Islet of Langerhans (tissue), 1 donor: ENCODE data around the gene CMIP.
"Not testable (repeated sequence)": the region's sequence is repeated elsewhere in the genome, so short reads cannot be mapped to it uniquely, and the experiment has no call there.

Source experiments
- FAIRE-seq: peaks from one replicate; lab custom pipeline; 2011; peaks lifted over from hg19 to GRCh38; lab: Jason Lieb, UNC

CMIP gene

DNA sequence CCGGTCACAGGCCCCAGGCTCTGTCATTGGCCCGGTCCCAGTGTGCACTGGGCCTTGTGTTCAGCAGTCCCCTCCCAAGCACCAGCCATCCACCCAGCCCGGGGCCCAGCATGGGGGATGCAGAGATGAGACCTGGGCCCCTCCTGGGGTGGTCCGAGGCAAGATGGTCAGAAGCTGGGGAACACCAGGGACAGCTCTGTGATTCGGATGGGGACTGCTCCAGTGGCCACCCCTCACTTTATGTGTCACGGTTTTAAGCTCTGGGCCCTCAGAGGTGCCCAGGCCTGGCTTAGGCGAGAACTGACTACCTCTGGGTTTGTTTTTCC is 242.5 kb downstream of the CMIP start:
- FAIRE-seq, result no peak

DNA sequence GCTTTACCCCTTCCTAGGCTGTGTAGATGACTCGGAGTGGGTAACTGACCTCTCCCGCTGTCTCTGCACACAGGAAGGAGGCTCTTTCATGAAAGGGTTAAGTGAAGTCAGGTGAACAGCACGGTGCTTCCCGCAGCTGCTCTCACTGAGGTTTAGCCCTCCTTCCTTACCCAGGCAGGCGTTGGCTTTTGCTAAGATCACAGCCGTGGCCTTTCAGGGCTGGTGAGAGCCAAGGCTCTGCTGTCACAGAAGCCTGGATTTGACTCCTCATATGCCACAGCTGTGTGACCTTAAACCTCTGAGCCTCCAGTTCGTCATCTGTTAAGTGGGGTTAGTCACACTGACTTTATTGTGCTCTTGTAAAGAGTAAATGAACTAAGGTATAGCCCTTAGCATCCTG is 243.6 kb downstream of the CMIP start:
- FAIRE-seq, result no peak

DNA sequence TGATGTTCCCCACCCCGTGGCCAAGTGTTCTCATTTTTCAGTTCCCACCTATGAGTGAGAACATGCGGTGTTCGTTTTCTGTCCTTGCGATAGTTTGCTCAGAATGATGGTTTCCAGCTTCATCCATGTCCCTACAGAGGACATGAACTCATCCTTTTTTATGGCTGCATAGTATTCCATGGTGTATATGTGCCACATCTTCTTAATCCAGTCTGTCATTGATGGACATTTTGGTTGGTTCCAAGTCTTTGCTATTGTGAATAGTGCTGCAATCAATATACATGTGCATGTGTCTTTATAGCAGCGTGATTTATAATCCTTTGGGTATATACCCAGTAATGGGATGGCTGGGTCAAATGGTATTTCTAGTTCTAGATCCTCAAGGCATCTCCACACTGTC is 244.2 kb downstream of the CMIP start:
- FAIRE-seq, result not testable (repeated sequence)

DNA sequence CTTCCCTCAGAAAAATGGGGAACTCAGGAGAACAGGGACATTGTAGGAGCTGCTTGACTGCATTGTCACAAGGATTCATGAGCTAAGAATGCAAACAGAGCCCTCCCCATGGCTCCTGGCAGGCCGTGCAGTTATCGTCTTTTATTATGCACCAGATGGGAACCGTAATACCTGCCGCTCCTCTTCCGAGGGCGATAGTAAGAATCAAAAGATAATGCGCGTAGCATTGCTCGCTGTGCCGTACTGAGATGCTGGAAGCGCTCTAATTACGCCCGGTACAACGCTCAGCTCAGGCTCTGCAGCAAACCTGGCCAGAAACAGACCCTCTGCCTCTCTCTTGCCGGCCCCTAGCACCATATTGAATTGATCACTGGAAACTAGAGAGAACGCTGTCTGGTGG is 247.4 kb downstream of the CMIP start:
- no peak for FAIRE-seq

DNA sequence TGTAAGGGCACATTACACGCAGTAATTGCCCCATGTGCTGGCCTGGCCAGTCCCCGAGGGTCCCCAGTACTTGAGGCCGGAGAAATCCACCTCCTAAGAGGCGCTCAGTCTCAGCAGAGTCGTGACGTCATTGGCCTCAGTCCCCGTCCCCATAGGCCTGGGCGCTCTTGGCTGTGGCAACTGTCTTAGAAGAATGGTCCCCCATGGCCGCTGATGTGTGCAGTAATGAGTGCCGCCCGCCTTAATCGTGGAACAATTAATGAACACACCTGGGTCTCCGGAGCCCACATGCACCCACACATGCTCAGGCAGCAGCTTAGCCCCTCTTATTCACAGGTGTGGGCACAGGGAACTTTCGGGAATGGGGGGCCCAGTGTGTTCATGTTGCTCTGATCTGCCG is 248.0 kb downstream of the CMIP start:
- no peak for FAIRE-seq

DNA sequence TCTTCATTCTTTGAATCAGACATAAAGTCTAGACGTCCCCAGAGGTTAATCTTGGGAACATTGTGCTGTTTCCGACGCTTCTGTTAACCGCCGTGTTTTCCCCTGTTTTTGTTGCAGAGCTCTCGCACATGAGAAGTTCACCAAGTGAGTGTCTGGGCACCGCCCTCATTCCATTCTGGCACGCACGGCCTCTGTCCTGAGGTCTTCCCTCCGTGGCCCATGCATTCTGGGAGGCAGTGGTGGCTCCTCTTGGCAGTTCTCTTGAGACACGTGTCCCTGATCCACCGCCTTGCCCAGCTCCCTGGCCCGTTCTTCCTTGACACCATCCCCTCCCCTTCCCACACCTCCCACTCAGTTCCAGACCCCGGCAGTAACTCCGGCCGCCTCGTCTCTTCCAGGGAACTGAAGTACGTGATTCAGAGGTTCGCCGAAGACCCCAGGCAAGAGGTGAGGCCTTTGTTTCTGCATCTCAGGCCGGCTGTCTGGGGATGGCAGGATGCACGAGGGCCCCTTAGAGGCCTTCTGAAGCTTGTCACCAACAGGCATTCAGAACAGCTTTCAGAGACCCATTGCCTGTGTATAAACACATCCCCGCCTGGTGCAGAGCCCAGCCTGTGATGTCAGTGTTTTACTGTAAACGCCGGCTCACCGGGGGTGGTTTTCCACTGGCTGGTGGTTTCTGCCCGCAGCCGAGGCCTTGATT is 248.6 kb downstream of the CMIP start:
- no peak for FAIRE-seq

DNA sequence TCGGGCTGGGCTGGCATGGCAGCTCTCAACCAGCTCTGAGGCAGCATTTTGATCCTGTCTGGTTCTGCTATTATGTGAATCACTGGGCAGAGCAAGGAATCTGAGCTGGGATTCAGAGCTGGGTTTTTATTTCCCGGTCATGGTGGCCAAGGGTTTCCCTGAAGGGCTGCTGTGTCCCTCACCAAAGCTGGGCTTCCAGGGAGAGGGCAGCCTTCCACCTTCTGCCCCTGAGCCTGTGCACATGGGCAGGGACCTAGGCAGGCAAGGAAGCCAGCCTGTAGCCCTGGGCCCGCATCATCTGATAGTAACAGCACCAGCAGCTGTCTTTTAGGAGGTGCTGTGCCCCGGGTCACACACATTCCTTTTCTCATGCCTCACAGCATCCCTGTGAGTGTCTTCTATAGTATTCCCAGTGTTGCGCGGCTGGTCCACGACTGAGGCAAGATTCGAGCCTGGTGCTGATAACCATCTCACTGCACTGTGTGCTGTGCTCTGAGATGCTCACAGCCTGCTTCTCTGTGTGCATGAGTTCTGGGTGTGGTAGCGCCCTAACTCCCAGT is 249.2 kb downstream of the CMIP start:
- no peak for FAIRE-seq

DNA sequence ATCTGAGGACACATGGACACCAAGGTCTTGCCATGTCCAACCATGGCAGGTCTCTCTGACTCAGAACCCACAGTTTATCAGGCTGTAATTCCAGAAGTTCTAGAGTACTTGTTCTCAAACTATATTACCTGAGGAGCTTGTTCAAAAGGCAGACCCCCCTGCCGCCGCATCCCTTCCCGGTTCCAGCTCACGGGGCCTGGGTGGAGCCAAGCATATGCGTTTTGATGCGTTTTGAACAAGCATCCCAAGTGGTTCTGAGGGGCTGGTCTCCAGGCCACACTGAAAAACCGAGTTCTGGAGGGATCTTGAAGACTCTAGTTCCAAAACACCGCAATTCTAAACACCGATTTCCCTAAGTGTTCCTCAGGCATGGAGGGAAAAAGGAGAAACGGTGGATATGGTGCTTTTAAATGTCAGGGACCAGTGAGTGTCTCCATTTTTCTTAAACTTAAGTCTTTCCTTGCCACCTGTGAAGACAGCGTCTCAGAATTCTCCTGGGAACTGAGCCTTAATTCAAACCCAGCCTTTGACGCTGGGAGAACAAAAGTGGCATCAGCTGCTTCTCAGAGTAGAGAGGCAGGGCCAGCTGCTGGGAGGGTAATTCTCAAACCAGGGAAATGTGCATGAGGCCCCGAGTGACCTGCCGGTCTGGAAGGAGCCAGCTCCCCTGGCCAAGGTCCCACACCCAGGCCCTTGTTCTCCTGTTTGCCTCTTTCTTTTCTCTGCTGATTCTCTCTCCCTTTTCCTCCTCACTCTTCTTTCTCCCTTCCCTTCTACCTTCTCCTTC is 250.1 kb downstream of the CMIP start:
- FAIRE-seq, result no peak

DNA sequence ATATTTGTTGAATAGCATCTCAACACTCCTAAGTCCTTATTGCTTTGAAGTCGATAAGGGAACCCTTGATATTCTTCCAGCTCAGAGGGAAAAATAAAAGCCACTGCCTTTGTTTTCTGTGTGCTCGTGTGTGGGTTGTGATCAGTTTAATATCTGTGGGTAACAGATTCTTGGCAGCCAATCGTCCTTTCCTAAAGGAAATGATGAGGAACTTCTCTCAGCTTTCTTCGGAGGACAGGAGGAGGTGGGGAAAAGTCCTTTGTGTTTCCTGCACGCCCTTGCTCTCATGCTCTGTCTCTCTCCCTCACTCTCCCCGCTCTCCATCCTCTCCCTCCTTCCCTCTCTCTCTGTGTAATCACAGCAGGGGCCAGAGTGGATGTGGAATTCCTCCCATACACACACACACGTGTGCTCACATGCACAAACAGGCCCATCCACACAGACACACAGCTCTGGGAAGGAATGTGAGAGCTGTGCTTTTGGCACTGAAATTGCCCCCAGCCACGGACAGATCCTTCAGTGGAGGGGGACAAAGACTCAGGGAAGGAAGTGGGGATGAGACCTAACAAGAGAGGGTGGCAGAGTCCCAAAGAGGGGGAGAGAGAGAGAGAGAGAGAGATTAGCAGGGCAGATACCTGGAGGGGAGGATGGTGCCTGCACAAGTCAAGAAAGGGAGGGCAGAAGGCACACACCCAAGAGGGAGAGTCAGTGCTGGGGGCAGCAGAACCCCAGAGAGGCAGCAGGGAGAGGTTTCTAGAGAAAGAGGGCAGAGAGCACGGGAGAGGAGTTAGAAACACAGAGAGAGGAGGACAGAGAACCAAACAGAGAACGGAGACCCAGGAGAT is 250.9 kb downstream of the CMIP start:
- no peak for FAIRE-seq

DNA sequence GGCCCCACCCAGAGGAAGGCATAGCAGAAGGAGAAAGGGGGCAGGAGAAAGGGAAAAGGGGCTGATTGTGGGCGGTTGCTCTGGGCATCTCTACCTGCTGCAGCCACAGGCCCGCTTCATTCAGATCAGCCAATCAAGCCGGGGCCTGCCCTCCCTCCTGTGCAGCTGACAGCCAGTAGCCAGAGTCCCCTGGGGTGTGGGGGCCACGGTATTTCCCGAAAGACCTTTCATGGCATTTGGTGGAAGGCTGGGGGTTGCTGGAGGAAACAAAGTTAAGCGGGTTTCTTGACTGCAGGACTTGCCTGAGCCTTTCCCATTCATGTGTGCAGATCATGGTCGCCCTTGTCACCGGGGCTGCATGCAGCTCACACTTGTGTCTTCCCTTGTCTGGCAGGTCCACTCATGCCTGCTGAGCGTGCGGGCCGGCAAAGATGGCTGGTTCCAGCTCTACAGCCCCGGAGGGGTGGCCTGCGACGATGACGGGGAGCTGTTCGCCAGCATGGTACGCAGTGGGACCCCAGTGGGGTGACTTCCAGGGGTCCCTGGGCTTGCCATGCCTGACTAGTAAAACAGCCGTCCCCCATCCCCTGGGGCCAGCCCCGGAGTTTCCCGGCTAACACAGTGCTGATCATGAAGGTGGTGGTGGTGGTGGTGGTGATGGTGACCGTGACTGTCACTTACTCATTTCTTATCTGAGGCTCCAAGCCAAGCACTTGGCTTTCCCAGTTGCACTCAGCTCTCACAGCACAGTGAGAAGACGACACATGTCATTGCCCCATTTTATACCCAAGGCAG is 251.8 kb downstream of the CMIP start:
- no peak for FAIRE-seq

DNA sequence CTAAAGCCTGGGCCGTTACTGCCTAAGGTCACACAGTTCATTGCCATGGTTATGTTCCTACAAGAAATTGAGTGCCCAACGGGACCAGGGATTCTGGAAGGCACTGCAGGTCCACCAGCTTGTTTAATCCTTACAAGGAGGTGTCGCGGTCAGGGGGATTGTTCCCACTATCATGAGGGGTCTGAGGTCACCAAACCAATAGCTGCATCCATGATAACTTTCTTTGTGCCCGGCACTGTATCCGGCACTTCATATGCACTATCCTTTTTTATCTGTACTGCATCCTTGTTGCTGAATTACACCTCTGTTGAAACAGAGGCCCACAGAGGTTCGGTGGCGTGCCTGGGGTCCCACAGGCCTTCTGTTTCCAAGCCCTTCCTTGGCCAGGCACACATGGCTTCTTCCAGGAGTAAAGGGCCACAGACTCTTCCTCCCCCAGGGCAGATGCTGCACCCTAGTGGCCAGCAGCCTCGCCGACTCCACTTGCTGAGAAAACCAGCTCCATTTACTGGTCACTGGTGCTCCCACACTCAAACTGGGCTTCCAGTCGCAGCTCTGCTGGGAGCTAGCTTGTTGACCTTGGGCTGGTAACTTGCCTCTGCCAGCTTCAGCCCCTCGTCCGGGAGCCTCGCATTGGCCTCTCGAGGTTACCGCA is 252.5 kb downstream of the CMIP start:
- no peak for FAIRE-seq

DNA sequence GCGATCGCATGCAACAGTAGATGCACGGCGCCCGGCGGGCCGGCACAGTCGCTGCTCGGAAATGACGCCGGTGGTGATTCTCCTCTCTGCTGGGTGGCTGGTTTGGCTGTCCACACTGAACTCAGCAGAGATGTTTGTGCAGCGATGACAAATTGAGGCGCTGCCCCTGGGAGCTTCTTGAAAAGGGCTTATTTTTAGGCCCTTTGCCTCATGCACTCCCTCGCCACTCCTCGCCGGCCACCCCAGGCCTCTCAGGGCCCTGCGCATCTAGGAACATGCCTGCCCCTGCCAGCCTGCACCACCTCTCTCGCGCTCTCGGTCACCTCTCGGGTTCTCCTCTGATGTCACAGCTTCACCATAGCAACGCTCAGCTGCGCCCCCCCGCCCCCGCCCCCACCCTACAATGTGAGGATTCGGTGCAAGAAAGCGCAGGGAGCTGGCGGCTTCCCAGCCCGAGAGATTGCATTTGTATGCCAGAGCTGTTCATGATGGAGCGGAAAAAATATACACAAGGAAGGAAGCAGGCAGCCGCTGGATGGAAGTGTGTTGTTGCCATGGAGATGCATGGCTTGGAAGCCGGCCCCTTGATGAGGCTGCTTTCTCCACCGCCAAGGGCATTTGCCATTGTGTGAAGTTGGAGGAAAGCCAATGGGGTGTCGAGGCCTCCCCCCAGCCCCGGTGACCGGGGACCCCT is 253.2 kb downstream of the CMIP start:
- FAIRE-seq, result no peak

DNA sequence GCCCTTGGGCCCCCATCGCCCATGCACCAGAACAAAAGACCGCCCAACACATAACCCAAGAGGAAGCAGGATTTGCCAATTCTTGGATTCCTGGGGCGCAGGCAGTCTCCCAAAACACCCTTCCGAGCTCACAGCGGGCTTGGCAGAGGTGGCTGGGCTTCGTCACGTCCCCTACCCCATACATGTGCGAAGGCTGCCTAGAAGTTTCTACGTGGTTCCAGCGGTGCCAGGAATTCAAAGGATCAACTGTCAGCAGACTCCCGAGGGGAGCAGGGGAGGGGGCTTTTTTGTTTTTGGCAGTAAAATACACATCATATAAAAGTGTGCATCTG is 253.7 kb downstream of the CMIP start:
- no peak for FAIRE-seq

DNA sequence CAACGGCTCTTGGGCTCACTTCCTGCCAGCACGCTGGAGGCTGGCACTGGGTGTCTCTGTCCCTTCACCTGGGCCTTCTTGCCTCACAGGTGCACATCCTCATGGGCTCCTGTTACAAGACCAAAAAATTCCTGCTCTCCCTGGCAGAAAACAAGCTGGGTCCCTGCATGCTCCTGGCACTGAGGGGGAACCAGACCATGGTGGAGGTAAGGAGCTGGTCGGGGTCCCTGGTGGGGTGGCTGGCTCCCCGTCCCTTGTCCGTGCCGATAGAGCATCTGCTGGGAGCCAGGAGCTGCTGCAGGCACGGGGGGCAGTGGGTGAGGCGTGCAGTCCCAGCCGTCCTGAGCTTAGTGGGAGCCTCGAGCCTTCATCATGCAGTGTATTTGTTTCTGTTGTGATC is 255.0 kb downstream of the CMIP start:
- no peak for FAIRE-seq

DNA sequence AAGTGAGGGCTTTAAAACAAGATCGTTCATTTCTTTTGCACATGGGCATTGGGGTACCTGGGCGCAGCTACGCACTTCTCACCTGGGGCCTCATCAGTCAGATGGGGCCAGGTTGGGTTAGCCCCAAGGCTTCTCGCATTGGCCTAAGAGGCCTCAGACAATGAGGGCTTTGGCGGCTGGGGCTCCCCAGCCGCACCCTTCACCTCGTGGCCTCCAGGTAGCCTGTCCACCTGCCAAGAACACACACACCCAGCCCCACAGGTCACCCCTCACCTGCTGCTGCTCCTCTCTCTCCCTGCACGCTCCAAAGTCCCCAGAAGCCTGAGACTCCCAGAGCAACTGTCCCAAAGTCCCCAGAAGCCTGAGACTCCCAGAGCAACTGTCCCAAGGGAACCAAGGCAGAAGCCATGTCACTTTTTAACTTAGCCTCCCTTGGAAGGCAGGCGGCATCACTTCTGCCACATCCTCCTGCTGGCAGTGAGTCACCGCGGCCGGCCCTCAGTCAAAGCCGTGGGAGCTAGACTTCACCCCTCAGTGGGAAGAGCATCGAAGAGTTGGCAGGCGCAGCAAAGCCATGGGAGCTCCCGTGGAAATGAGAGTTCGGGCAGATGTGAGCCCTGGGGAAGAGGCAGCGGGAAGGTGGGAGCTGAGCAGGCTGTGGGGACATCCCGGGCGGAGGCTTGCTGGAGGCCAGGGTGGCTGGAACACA is 255.6 kb downstream of the CMIP start:
- no peak for FAIRE-seq

DNA sequence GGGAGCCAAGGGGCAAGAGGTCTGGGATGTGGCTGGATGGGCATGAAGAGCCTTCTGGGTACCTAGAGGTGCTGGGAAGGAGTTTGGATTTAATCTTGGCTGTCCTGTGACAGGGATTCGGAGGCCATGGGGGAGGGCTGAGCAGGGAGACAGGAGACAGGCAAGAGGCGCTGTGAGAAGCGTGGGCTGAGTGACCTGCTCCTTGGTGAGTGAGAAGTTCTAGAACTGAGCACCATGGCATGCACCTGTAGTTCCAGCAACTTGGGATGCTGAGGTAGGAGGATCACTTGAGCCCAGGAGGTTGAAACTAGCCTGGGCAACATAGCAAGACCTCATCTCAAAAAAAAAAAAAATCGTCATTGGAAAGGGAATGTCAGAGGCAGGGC is 256.2 kb downstream of the CMIP start:
- no peak for FAIRE-seq

DNA sequence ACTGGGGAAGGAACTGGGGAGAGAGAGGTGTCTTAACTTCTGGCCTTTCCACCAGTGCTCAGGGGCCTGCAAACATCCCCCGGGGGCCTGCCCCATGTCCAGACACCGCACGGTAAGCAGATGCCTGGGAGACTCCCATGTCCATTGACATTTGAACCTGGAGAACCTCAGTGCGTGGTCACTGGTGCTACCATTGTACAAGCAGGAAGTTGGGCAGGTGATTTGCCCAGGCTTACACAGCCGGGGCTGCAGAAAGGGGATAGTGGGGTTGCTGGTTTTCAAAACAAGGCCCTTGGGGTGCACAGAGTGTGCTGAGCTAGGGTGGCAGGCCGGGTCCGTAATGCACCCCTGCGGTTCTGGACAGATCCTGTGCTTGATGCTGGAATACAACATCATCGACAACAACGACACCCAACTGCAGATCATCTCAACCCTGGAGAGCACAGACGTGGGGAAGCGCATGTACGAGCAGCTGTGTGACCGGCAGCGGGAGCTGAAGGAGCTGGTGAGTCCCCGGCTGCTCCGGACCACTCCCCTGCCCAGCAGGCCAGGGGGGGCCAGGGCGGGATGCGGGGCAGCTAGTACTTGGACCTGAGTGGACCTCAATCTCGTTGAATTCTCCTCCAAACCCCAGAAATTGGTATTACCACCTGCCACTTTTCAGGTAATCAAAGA is 256.8 kb downstream of the CMIP start:
- no peak for FAIRE-seq

DNA sequence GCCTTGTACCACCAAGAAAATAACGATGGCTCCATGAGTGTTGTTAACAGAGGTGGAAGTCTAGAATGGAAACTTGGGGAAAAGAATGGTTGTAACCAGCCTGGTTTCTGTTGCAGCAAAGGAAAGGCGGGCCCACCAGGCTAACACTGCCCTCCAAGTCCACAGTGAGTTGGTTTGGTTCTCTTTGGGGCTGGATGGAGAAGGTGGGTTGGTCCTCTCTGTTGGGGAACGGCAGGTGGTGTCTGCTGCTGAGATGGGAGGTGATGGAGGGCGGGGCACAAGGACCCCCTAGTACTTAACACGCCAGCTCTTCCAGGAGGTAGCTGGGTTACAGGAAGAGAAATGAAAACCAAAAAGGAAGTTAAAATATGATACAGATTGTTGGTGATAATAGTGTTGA is 257.9 kb downstream of the CMIP start:
- no peak for FAIRE-seq

DNA sequence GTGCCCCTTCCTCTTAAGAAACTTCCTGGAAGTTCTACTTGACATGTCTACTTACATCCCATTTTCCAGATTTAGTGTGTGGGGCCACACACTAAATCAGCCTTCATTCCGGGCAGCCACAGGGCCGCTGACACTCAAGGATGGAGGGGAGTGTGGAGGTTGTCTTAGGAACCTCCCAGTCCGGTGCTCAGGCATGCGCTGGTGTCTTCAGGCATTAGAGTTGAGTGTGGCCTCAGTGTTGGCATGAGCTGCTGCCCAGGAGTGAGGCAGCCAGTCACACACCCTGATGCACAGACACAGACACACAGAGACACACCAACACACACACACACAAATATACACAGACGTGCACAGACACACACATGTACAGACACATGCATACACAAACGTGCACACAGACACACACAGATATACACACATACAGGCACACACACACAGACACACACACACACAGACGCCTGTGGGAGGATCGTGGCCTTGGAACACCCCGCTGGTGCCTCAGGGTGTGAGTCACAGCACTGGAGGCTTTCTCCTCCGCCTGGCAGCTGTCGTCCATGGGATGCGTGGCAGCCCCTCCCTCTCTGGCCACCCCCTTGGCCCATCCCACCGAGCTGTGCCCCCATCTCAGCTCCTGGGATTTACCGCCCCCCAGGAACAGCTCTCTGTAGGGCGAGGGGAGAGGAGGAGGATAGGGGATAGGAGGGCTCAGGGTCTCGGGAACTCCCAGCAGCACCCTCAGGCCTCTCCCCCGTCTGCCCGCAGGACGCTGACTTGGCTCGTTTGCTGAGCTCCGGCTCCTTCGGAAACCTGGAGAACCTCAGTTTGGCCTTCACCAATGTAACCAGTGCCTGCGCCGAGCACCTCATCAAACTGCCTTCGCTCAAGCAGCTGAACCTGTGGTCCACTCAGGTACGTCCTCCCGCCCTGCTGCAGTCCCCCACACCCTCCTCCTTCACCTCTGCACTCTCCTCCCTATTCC is 258.9 kb downstream of the CMIP start:
- no peak for FAIRE-seq
